ENCODE measurements around the gene ENDOU.

ENDOU gene

DNA sequence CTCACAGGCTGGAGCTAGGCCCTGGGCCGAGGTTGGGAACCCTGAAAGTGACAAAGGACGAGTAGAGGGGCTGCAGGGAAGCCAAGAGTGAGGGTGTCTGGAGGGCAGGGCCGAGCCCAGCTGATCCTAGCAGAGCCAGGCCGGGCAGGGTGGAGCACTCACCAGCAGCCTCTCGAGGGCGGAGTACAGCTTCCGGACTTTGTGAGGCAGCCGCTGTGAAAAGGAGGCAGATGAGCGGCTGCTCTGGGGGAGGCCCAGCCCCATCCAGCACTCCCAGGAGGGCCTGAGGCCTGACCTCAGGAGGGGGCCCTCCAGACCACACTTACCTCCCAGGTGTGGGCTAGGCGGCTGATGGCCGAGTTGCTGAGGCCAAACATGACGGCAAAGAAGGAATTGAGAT, 14.7 kb upstream of the ENDOU start:
- H3K27me3 Mint-ChIP-seq (ENCODE audit: low read depth): peaks cover 9% of the 10 kb centered on the region
- H3K4me1 Mint-ChIP-seq: peaks cover 47% of the 10 kb centered on the region
- H3K4me3 Mint-ChIP-seq: no peak overlapping the region
- TF ChIP-seq, protein P1, sequence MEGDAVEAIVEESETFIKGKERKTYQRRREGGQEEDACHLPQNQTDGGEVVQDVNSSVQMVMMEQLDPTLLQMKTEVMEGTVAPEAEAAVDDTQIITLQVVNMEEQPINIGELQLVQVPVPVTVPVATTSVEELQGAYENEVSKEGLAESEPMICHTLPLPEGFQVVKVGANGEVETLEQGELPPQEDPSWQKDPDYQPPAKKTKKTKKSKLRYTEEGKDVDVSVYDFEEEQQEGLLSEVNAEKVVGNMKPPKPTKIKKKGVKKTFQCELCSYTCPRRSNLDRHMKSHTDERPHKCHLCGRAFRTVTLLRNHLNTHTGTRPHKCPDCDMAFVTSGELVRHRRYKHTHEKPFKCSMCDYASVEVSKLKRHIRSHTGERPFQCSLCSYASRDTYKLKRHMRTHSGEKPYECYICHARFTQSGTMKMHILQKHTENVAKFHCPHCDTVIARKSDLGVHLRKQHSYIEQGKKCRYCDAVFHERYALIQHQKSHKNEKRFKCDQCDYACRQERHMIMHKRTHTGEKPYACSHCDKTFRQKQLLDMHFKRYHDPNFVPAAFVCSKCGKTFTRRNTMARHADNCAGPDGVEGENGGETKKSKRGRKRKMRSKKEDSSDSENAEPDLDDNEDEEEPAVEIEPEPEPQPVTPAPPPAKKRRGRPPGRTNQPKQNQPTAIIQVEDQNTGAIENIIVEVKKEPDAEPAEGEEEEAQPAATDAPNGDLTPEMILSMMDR (IDR thresholded peaks at IDR 0.05; ENCODE audit: unreplicated experiment in 3 of 3): no peak
- no peak overlapping the region for H3K27ac Mint-ChIP-seq
- H3K36me3 Mint-ChIP-seq (ENCODE audit: low read depth): no peaks in the 10 kb centered on the region
- H3K9me3 Mint-ChIP-seq: no peaks in the 10 kb centered on the region

DNA sequence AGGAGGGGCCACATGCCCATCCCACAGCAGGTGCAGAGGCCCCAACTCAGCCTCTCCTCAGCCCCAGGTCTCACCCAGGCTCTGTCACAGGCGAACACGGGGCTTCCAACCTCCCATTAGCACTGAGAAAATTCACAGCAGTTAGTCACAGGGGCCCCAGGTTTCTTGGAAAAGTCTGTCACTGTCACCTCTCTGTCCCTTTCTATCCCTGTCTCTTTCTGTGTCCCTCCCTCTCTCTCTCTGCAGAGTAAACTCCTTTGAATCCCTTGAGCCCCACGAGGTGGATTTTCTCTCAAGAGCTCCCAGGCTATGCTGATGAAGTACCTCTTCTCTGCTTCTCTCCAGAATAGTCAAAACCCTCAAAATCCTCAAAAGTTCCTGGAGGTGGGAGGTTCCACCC, 14.0 kb upstream of the ENDOU start:
- Mint-ChIP-seq H3K36me3 (ENCODE audit: low read depth) (no peaks in the 10 kb centered on the region), H3K27ac (peak overlapping the region in 2 of 3 experiments; percentile 34 to 61), H3K27me3 (ENCODE audit: low read depth) (peaks cover 9% of the 10 kb centered on the region), H3K4me3 (no peak overlapping the region), H3K4me1 (peaks cover 50% of the 10 kb centered on the region), H3K9me3 (no peaks in the 10 kb centered on the region)
- TF ChIP-seq, protein P1 (IDR thresholded peaks at IDR 0.05; ENCODE audit: unreplicated experiment in 3 of 3): no peak

DNA sequence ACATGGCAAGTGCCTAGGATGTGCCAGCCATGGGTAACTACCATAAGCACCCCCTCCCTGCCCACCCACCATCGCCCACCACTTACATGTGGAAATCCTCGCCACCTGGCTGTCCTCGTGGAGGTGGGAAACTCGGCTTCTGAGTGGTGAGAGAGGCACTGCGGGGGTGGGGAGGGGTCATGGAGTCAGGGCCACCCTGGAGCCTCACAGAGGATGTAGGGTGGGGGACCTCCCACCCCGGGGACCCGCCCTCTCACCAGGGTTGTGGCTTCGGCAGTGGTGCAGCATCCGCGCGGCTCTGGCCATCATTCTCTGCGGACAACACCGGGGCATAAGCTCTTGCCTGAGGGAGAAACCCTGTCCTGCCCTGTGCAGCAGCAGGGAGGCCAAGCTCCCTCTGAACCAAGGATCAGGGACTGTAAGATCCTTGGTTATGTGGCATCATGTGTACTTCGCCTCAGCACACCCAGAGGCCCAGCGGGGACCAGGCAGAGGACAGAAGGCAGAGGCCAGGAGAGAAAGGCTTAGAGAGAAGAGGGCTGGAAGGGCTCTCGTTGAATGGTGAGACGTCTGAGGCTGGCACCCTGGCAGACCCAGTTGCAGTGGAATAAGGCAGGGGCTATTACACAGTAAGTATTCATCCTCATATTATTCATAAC, 12.8 kb upstream of the ENDOU start:
- H3K27ac Mint-ChIP-seq: peak overlapping the region in 2 of 3 experiments; percentile 84 to 97
- no peak overlapping the region for H3K4me3 Mint-ChIP-seq
- H3K9me3 Mint-ChIP-seq: no peaks in the 10 kb centered on the region
- H3K27me3 Mint-ChIP-seq (ENCODE audit: low read depth): peaks cover under 1% of the 10 kb centered on the region
- TF ChIP-seq, protein P1 (IDR thresholded peaks at IDR 0.05; ENCODE audit: unreplicated experiment in 3 of 3): no peak
- H3K4me1 Mint-ChIP-seq: peaks cover 55% of the 10 kb centered on the region
- H3K36me3 Mint-ChIP-seq (ENCODE audit: low read depth): no peaks in the 10 kb centered on the region

DNA sequence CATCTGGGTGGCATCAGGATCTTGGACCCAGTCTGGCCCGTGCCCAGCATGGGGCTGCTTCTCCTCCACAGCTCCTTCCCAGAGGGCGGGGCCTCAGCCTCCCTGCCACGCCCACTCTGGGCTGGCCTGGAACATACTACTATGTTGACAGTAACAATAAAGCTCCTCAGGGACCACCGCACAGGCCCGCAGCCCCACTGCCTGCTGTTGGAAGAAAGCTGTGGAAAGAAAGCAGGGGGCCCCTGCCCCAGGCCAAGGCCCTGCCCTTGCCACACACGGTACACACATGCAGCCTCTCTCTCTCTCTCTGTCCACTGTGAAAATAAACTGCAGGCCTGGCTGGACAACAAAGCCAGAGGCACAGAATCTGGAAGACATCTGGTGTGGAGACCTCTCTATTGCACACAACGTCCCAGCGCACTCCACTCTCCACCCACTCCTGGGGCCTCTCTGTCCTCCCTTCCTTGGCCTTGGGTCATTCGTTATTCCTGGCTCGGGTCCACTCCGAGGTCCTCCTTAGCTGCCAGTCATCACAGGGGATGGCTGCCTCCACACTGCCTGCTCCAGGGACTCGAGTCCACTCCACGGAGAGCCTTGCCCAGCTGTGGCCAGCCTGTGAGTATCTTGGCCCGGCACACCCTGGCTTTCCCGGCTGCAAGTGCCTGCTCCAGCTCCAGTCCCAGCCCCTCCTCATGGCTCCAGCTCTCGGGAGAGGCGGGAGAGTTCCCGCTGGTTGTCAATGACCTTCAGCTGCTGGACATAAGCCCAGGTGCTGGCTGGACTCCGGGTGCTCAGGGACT, 11.8 kb upstream of the ENDOU start:
- H3K36me3 Mint-ChIP-seq (ENCODE audit: low read depth): no peaks in the 10 kb centered on the region
- H3K4me1 Mint-ChIP-seq: peaks cover 55% of the 10 kb centered on the region
- H3K4me3 Mint-ChIP-seq: peak overlapping the region; percentile 14 to 57 (median 40)
- TF ChIP-seq, protein P1 (IDR thresholded peaks at IDR 0.05; ENCODE audit: unreplicated experiment in 3 of 3): no peak
- H3K27me3 Mint-ChIP-seq (ENCODE audit: low read depth): no peaks in the 10 kb centered on the region
- H3K9me3 Mint-ChIP-seq: no peaks in the 10 kb centered on the region
- H3K27ac Mint-ChIP-seq: peak overlapping the region; percentile 96 to 97 (median 96)

DNA sequence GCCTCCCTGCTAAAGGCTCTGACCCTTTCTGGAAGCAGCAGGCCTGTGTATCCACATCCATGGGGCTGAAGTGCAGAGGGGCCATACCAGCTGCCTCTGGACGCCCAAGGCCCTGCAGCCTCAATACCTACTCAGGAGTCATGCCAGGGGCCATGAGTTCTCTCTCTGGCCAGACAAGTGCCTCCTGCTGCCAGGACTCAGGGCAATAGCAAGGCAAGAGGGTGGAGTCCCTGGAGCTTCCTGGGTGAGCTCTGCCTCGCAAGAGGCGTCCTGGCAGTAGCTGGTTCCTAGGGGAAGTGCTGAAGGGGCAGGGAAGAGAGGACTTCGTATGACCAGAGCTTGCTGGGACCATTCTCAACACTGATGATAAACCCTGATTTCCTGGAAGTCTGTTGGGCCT, 10.9 kb upstream of the ENDOU start:
- Mint-ChIP-seq H3K27ac (peak overlapping the region; percentile 59 to 97 (median 96)), H3K27me3 (ENCODE audit: low read depth) (no peaks in the 10 kb centered on the region), H3K4me1 (peaks cover 51% of the 10 kb centered on the region), H3K36me3 (ENCODE audit: low read depth) (no peaks in the 10 kb centered on the region), H3K9me3 (no peaks in the 10 kb centered on the region), H3K4me3 (no peak overlapping the region)
- TF ChIP-seq, protein P1 (IDR thresholded peaks at IDR 0.05; ENCODE audit: unreplicated experiment in 3 of 3): no peak
